Measurements from ENCODE around the gene TAS1R3. TPM values are rescaled to one million over a fixed set of nuclear protein-coding genes. Genes with fewer than 3 reads are reported as not detected.

Gene TAS1R3
- total RNA-seq, 1 donor from 2014 or later, result 0.97 TPM

DNA sequence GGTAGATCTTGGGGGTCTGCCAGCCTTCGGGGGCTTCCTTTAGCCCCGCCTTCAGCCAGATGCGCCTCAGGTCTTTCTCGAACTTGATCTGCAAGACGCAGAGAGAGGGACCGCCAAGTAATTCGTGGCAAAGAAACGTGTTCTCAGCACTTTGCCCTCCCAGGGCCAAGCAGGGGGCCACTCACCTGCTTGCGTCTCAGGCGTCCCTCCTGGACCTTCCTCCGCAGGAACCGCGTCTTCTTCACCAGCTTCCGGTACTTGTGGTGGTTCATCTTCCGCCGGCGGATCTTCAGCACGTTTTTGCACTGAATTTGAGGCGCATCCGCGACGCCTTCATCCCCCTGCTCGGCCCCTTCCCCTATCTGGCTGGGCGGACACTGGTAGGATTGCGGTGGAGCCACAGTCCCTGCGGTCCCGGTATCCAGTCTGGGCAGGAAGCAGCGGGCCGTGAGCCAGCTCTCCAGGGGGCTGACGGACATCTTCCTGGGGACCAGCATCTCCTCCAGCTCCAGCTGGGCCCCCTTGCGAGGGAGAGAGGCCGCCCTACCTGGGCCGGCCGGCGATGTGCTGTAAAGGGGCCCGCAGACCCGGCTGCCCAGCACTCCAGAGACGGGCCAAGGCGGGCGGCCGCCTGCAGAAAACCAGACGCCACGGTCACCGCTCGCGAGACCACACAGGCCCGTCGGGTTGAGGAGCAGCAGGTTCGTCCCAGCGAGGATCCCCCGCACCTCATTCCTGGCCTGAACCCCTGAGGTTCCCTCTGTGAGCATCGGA is 42.9 kb downstream of the TAS1R3 start:
- TF ChIP-seq, protein P1, sequence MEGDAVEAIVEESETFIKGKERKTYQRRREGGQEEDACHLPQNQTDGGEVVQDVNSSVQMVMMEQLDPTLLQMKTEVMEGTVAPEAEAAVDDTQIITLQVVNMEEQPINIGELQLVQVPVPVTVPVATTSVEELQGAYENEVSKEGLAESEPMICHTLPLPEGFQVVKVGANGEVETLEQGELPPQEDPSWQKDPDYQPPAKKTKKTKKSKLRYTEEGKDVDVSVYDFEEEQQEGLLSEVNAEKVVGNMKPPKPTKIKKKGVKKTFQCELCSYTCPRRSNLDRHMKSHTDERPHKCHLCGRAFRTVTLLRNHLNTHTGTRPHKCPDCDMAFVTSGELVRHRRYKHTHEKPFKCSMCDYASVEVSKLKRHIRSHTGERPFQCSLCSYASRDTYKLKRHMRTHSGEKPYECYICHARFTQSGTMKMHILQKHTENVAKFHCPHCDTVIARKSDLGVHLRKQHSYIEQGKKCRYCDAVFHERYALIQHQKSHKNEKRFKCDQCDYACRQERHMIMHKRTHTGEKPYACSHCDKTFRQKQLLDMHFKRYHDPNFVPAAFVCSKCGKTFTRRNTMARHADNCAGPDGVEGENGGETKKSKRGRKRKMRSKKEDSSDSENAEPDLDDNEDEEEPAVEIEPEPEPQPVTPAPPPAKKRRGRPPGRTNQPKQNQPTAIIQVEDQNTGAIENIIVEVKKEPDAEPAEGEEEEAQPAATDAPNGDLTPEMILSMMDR (IDR thresholded peaks at IDR 0.05), result no peak
- Mint-ChIP-seq H3K27ac (ENCODE audit: unreplicated experiment) (no peak overlapping the region), H3K27me3 (ENCODE audit: unreplicated experiment) (no peaks in the 10 kb centered on the region), H3K4me3 (ENCODE audit: unreplicated experiment) (peak overlapping the region; percentile 84), H3K36me3 (ENCODE audit: unreplicated experiment) (peaks cover 3% of the 10 kb centered on the region), H3K4me1 (ENCODE audit: unreplicated experiment) (peaks cover 21% of the 10 kb centered on the region), H3K9me3 (ENCODE audit: unreplicated experiment) (no peaks in the 10 kb centered on the region)
- DNase-seq (ENCODE audit: extremely low spot score, unreplicated experiment), result no peak

DNA sequence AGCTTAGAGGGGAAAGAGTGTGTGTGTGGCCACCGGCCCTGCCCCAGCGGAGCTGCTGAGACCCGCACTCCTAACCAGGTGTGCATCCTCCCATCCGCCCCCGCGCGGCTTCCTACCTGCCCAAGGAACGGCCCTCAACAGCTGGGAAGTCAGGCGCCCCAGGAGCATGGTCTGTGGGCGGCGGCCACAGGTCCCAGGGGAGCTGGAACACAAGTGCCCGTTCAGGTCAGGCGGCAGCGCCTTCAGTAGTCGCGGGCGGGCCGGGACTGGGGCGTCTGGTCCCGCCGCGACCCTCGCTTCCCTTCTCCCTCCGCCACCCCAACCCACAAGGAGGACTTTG is 43.5 kb downstream of the TAS1R3 start:
- H3K27ac Mint-ChIP-seq (ENCODE audit: unreplicated experiment), result peak overlapping the region; percentile 94
- TF ChIP-seq, protein P1 (IDR thresholded peaks at IDR 0.05), result no peak
- H3K36me3 Mint-ChIP-seq (ENCODE audit: unreplicated experiment), result peaks cover 3% of the 10 kb centered on the region
- DNase-seq (ENCODE audit: extremely low spot score, unreplicated experiment), result no peak
- peak overlapping the region; percentile 84 for H3K4me3 Mint-ChIP-seq (ENCODE audit: unreplicated experiment)
- H3K27me3 Mint-ChIP-seq (ENCODE audit: unreplicated experiment), result no peaks in the 10 kb centered on the region
- H3K9me3 Mint-ChIP-seq (ENCODE audit: unreplicated experiment), result no peaks in the 10 kb centered on the region
- H3K4me1 Mint-ChIP-seq (ENCODE audit: unreplicated experiment), result peaks cover 21% of the 10 kb centered on the region

DNA sequence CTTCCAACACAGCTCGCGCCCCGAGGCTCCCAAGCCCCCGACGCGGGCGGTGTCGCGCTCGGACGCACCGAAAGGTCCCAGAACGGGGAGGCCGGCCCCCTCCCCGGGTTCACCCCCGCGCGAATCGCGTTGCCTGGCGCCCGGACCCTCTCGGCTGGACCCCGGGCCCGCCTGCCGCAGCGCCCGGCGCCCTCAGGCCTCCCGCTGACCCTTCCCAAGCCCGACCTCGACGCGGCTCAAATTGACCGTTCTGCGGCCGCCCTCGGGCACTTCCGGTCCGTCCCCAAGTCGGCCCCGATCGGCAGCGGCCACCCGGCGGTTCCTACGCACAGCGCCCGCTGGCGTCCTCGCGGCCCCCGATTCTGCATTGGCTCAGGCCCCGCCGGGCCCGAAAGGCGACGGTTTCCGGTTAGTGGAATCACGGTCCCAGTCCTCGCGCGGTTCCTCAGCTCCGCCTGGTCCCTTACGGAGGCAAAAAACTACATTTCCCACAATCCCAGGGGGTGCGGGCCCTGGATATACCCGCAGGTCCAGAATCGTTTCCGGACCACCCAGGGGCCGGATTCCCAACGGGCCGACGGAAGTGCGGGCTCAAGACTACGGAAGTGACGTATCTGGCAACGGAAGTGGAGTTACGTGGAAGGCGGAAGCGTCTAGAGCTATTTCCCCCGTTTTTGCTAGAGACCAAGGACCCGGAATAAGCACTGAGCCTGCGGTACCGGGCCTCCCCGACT is 44.0 kb downstream of the TAS1R3 start, which contains the start of gene AURKAIP1:
TSS of gene AURKAIP1 (minus strand) at position 279 of the 734 bp plus-strand sequence. CDS start 451 bp downstream, outside the sequence.
- Mint-ChIP-seq H3K4me1 (ENCODE audit: unreplicated experiment) (peaks cover 21% of the 10 kb centered on the region), H3K4me3 (ENCODE audit: unreplicated experiment) (peak within 1 kb of the TSS; percentile 84), H3K27me3 (ENCODE audit: unreplicated experiment) (no peaks in the 10 kb centered on the region), H3K27ac (ENCODE audit: unreplicated experiment) (peak within 1 kb of the TSS; percentile 94), H3K9me3 (ENCODE audit: unreplicated experiment) (no peaks in the 10 kb centered on the region), H3K36me3 (ENCODE audit: unreplicated experiment) (peaks cover 3% of the 10 kb centered on the region)
- TF ChIP-seq, protein P1 (IDR thresholded peaks at IDR 0.05), result peak; percentile 46
- peak; percentile 100 for DNase-seq (ENCODE audit: extremely low spot score, unreplicated experiment)

DNA sequence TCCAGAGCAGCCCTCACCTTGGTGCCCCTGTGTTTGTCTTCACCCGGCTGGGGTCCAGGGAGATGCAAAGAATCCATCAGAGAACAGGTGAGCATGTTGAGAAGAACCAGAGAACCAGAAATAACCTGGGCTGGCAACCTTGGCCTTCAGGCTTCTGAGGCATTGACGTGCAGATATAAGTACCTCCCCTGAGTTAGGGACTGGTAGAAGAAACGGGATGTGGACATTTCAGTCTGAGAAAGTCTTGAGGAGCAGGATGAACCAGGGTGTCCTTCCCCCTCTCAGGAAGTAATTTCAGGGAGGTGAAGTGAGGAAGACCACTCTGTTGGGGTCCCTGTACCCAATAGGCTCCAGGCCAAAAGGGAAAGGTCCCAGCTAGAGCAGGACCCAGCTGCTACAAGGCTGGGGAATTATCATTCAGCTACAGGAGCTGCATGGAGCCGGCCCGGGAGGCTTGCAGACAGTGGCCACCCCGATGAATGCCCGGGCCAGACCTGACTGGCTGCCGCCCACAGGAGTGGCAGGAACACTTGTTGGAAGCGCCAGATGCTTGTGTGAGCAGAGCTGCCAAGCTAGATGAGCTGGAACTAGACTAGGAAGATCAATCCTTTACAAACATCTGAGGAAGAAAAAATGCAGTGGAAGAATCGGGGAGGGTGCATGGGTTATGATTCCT is 45.6 kb downstream of the TAS1R3 start:
- TF ChIP-seq, protein P1 (IDR thresholded peaks at IDR 0.05), result no peak
- H3K36me3 Mint-ChIP-seq (ENCODE audit: unreplicated experiment), result peaks cover 4% of the 10 kb centered on the region
- no peaks in the 10 kb centered on the region for H3K27me3 Mint-ChIP-seq (ENCODE audit: unreplicated experiment)
- peaks cover 21% of the 10 kb centered on the region for H3K4me1 Mint-ChIP-seq (ENCODE audit: unreplicated experiment)
- DNase-seq (ENCODE audit: extremely low spot score, unreplicated experiment), result no peak
- peak overlapping the region; percentile 42 for H3K27ac Mint-ChIP-seq (ENCODE audit: unreplicated experiment)
- H3K9me3 Mint-ChIP-seq (ENCODE audit: unreplicated experiment), result no peaks in the 10 kb centered on the region
- H3K4me3 Mint-ChIP-seq (ENCODE audit: unreplicated experiment), result peak overlapping the region; percentile 22

All from osteocyte (in vitro differentiated cells).